ENCODE measurements around the gene PARP1. TPM values are rescaled to one million over a fixed set of nuclear protein-coding genes. Genes with fewer than 3 reads are reported as not detected.

The PARP1 gene
- total RNA-seq, 1 experiment from 2014 or later: 263 TPM

DNA sequence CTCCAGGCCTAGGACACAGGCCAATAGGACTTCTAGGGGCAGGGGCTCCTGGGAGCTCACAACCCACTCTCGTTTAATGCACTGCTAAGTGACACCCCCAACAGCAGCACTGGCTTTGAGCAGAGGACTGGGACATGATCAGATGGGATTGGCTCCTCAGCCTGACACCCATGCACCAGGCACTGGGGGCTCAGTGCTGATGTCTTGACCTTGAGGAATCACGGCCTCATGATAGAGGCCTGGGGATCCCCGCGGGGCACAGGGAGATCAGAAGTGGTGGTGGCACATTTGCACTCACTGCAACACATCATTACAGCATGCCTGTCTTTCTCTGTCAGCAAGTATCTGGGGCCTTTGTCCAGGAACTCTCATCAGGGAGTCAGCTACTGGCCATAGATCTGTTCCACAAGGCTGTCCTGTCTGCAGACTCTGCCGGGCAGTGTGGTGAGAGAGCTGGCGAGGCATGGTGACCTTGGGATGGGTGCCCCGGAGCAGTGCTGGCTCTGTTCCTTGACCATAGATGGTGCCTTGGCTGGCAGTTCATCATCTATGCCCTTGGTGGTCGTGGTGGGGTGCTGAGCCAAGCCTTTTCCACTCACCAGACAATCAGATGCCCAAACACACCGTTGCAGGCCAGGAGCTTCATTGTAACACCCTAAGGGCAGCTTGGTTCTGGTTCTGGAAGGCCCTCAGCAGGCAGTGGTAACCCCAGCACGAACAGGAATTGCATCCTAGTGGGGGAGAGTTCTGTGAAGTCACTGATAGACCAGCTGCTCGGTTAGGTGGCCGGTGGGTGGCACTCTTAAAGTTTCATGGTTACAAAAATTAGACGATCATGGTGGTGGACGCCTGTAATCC lies 22.2 kb upstream of the PARP1 start:
- Histone ChIP-seq H3K9me3 (ENCODE audit: low read depth, low read length, poor library complexity, severe bottlenecking) (no peaks in the 10 kb centered on the region), H3K27me3 (replicated peaks; ENCODE audit: insufficient read depth, low read depth, low read length, poor library complexity) (no peaks in the 10 kb centered on the region), H3K4me1 (ENCODE audit: insufficient read depth, low read length, poor library complexity, severe bottlenecking) (peaks cover 12% of the 10 kb centered on the region), H3K4me3 (ENCODE audit: low read depth, low read length, poor library complexity, severe bottlenecking) (no peak overlapping the region), H3K27ac (ENCODE audit: low read depth, low read length, poor library complexity, severe bottlenecking) (no peak overlapping the region), H3K36me3 (ENCODE audit: insufficient read depth, low read length, poor library complexity, severe bottlenecking) (no peaks in the 10 kb centered on the region)
- DNase-seq (ENCODE audit: low spot score): no peak
- intact Hi-C loops (cut with micrococcal nuclease; ENCODE audit: unreplicated experiment): loop anchor here (5.0 to 10.0 kb wide), 2 partner anchors 395 to 1007 kb away; no protein-coding TSS in a partner anchor
- ChIA-PET POLR2A (ENCODE audit: low non-redundant PET) (no interaction called here), CTCF (no interaction called here)
- no peak for TF ChIP-seq CTCF (conservative IDR thresholded peaks at IDR 0.05; ENCODE audit: low read depth, low read length)
- no TSS peak for BruUV-seq (replicated peaks)

GRCh38 chr1:226428791-226429461 lies 21.0 kb upstream of the PARP1 start:
- BruUV-seq (replicated peaks): no TSS peak
- Histone ChIP-seq H3K4me1 (ENCODE audit: insufficient read depth, low read length, poor library complexity, severe bottlenecking) (peaks cover 12% of the 10 kb centered on the region), H3K36me3 (ENCODE audit: insufficient read depth, low read length, poor library complexity, severe bottlenecking) (no peaks in the 10 kb centered on the region), H3K27me3 (replicated peaks; ENCODE audit: insufficient read depth, low read depth, low read length, poor library complexity) (no peaks in the 10 kb centered on the region), H3K27ac (ENCODE audit: low read depth, low read length, poor library complexity, severe bottlenecking) (no peak overlapping the region), H3K9me3 (ENCODE audit: low read depth, low read length, poor library complexity, severe bottlenecking) (no peaks in the 10 kb centered on the region), H3K4me3 (ENCODE audit: low read depth, low read length, poor library complexity, severe bottlenecking) (no peak overlapping the region)
- TF ChIP-seq CTCF (conservative IDR thresholded peaks at IDR 0.05; ENCODE audit: low read depth, low read length) (no peak), EZH2 (IDR thresholded peaks at IDR 0.05; ENCODE audit: borderline replicate concordance, low read depth, low read length, poor library complexity, severe bottlenecking) (no peak)
- intact Hi-C loops (cut with micrococcal nuclease; ENCODE audit: unreplicated experiment): loop anchor here (5.0 to 10.0 kb wide), 2 partner anchors 396 to 1008 kb away; no protein-coding TSS in a partner anchor
- ChIA-PET POLR2A (ENCODE audit: low non-redundant PET) (no interaction called here), CTCF (no interaction called here)
- DNase-seq (ENCODE audit: low spot score): peak; percentile 88

GRCh38 chr1:226428348-226428747 lies 20.5 kb upstream of the PARP1 start:
- H3K27ac ChIP-seq (ENCODE audit: low read depth, low read length, poor library complexity, severe bottlenecking): no peak overlapping the region
- BruUV-seq (replicated peaks): no TSS peak
- DNase-seq (ENCODE audit: low spot score): no peak
- no peaks in the 10 kb centered on the region for H3K36me3 ChIP-seq (ENCODE audit: insufficient read depth, low read length, poor library complexity, severe bottlenecking)
- intact Hi-C loops (cut with micrococcal nuclease; ENCODE audit: unreplicated experiment): loop anchor here (5.0 to 10.0 kb wide), 2 partner anchors 396 to 1009 kb away; no protein-coding TSS in a partner anchor
- ChIA-PET POLR2A (ENCODE audit: low non-redundant PET) (no interaction called here), CTCF (no interaction called here)
- no peak for TF ChIP-seq EZH2 (IDR thresholded peaks at IDR 0.05; ENCODE audit: borderline replicate concordance, low read depth, low read length, poor library complexity, severe bottlenecking)
- no peak for TF ChIP-seq CTCF (conservative IDR thresholded peaks at IDR 0.05; ENCODE audit: low read depth, low read length)
- H3K4me3 ChIP-seq (ENCODE audit: low read depth, low read length, poor library complexity, severe bottlenecking): no peak overlapping the region
- H3K27me3 ChIP-seq (replicated peaks; ENCODE audit: insufficient read depth, low read depth, low read length, poor library complexity): no peaks in the 10 kb centered on the region
- H3K4me1 ChIP-seq (ENCODE audit: insufficient read depth, low read length, poor library complexity, severe bottlenecking): peaks cover 12% of the 10 kb centered on the region
- no peaks in the 10 kb centered on the region for H3K9me3 ChIP-seq (ENCODE audit: low read depth, low read length, poor library complexity, severe bottlenecking)

Measured in A673 (cell line).